ENCODE measurements around the gene CDR2L. TPM values are rescaled to one million over a fixed set of nuclear protein-coding genes. Genes with fewer than 3 reads are reported as not detected.

CDR2L gene
- total RNA-seq, 1 donor from 2014 or later = not detected

- ATAC-seq (ENCODE audit: low read depth) (no peak), DNase-seq (no peak)
- H3K27me3 Mint-ChIP-seq = no peaks in the 10 kb centered on the region
- H3K27ac Mint-ChIP-seq = no peak overlapping the region
- peaks cover 32% of the 10 kb centered on the region for H3K4me1 Mint-ChIP-seq
- TF ChIP-seq, protein P1, sequence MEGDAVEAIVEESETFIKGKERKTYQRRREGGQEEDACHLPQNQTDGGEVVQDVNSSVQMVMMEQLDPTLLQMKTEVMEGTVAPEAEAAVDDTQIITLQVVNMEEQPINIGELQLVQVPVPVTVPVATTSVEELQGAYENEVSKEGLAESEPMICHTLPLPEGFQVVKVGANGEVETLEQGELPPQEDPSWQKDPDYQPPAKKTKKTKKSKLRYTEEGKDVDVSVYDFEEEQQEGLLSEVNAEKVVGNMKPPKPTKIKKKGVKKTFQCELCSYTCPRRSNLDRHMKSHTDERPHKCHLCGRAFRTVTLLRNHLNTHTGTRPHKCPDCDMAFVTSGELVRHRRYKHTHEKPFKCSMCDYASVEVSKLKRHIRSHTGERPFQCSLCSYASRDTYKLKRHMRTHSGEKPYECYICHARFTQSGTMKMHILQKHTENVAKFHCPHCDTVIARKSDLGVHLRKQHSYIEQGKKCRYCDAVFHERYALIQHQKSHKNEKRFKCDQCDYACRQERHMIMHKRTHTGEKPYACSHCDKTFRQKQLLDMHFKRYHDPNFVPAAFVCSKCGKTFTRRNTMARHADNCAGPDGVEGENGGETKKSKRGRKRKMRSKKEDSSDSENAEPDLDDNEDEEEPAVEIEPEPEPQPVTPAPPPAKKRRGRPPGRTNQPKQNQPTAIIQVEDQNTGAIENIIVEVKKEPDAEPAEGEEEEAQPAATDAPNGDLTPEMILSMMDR (IDR thresholded peaks at IDR 0.05) = no peak
- intact Hi-C loops (cut with micrococcal nuclease) = no loop called here
- H3K36me3 Mint-ChIP-seq (ENCODE audit: low read depth) = peaks cover 48% of the 10 kb centered on the region
- ChIA-PET POLR2A (interaction anchor here (1.2 to 3.9 kb wide), 2 partner anchors 15 to 156 kb away, joined by 4 to 31 read pairs; partner anchors contain the start of gene NUP85), CTCF (interaction anchor here (0.6 to 3.0 kb wide), 2 partner anchors 64 to 88 kb away, joined by 3 to 12 read pairs; no protein-coding TSS in a partner anchor)
- no peaks in the 10 kb centered on the region for H3K9me3 Mint-ChIP-seq
- no peak overlapping the region for H3K4me3 Mint-ChIP-seq
Observed at GRCh38 chr17:75049706-75050105, 62.3 kb downstream of the CDR2L start.

- peaks cover 17% of the 10 kb centered on the region for H3K4me1 Mint-ChIP-seq
- ChIA-PET CTCF (interaction anchor here (1.4 to 1.8 kb wide), 3 partner anchors 26 to 150 kb away, joined by 3 to 4 read pairs (median 3); no protein-coding TSS in a partner anchor), POLR2A (no interaction called here)
- H3K4me3 Mint-ChIP-seq = no peak overlapping the region
- peaks cover 55% of the 10 kb centered on the region for H3K36me3 Mint-ChIP-seq (ENCODE audit: low read depth)
- H3K27ac Mint-ChIP-seq = no peak overlapping the region
- intact Hi-C loops (cut with micrococcal nuclease) = no loop called here
- DNase-seq (no peak), ATAC-seq (ENCODE audit: low read depth) (no peak)
- no peaks in the 10 kb centered on the region for H3K27me3 Mint-ChIP-seq
- no peaks in the 10 kb centered on the region for H3K9me3 Mint-ChIP-seq
- TF ChIP-seq, protein P1 (IDR thresholded peaks at IDR 0.05) = no peak
Observed at GRCh38 chr17:75051941-75052340, 64.5 kb downstream of the CDR2L start.

Other genes starting within 250 kb of the CDR2L start
- 33.3 and 34.5 TPM in 2 replicates for gene NHERF1, start 239.0 kb upstream of the CDR2L start, total RNA-seq
- gene NAT9, start 211.3 kb upstream of the CDR2L start, total RNA-seq = 59.4 and 79.7 TPM in 2 replicates
- not detected in 2 replicates for gene GRIN2C, start 127.7 kb upstream of the CDR2L start, total RNA-seq
- gene FDXR, start 114.6 kb upstream of the CDR2L start, total RNA-seq = 4.6 and 5.5 TPM in 2 replicates
- gene FADS6, start 94.0 kb upstream of the CDR2L start, total RNA-seq = not detected in 2 replicates
- gene USH1G, start 64.4 kb upstream of the CDR2L start, total RNA-seq = not detected in 2 replicates
- not detected in 2 replicates for gene OTOP2, start 63.4 kb upstream of the CDR2L start, total RNA-seq
- gene OTOP3, start 51.7 kb upstream of the CDR2L start, total RNA-seq = not detected in 2 replicates
- gene HID1, start 14.9 kb upstream of the CDR2L start, total RNA-seq = 1.5 and 2.1 TPM in 2 replicates
- 28.4 and 31.8 TPM in 2 replicates for gene MRPL58, start 25.0 kb downstream of the CDR2L start, total RNA-seq
- gene ATP5PD, start 59.3 kb downstream of the CDR2L start, total RNA-seq = 158 and 181 TPM in 2 replicates
- gene KCTD2, start 59.6 kb downstream of the CDR2L start, total RNA-seq = 19.5 and 20.2 TPM in 2 replicates
- gene SLC16A5, start 100.3 kb downstream of the CDR2L start, total RNA-seq = 4.9 and 5.7 TPM in 2 replicates
- gene ARMC7, start 122.3 kb downstream of the CDR2L start, total RNA-seq = 11.8 and 15.4 TPM in 2 replicates
- gene NT5C, start 144.1 kb downstream of the CDR2L start, total RNA-seq = 95.0 and 98.2 TPM in 2 replicates
- gene JPT1, start 166.9 kb downstream of the CDR2L start, total RNA-seq = 70.5 and 72.9 TPM in 2 replicates
- gene SUMO2, start 195.3 kb downstream of the CDR2L start, total RNA-seq = 365 and 394 TPM in 2 replicates
- 103 and 107 TPM in 2 replicates for gene NUP85, start 218.0 kb downstream of the CDR2L start, total RNA-seq

Measured in activated B cell treated with CpG ODN at 0.5 μM for 24 hours (primary cell).